ENCODE results near the gene LARGE2.
"Not testable (repeated sequence)": the region's sequence is repeated elsewhere in the genome, so short reads cannot be mapped to it uniquely, and the experiment has no call there.

The LARGE2 gene

DNA sequence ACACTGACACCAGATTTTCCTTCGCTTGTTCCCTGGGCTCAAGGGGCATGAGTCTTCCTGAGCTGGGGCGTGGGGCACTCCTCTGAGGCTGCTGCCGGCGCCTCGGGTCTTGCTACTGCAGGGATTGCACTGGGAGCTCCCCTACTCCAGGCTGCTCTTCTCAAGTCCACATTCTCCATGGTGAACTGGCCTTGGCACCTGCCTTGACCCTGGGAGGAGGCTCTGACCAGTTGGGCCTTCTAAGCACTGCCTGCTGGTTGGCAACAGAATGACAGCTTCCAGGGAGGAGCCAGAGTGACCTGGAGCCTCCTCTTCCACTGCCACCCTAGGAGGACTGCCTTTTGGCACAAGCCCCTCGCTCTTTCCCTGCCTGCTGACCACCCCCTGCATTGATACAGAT is 24.9 kb upstream of the LARGE2 start:
- TF ChIP-seq, protein P1, sequence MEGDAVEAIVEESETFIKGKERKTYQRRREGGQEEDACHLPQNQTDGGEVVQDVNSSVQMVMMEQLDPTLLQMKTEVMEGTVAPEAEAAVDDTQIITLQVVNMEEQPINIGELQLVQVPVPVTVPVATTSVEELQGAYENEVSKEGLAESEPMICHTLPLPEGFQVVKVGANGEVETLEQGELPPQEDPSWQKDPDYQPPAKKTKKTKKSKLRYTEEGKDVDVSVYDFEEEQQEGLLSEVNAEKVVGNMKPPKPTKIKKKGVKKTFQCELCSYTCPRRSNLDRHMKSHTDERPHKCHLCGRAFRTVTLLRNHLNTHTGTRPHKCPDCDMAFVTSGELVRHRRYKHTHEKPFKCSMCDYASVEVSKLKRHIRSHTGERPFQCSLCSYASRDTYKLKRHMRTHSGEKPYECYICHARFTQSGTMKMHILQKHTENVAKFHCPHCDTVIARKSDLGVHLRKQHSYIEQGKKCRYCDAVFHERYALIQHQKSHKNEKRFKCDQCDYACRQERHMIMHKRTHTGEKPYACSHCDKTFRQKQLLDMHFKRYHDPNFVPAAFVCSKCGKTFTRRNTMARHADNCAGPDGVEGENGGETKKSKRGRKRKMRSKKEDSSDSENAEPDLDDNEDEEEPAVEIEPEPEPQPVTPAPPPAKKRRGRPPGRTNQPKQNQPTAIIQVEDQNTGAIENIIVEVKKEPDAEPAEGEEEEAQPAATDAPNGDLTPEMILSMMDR (IDR thresholded peaks at IDR 0.05) = no peak
- H3K27me3 ChIP-seq = peaks cover 99% of the 10 kb centered on the region
- H3K4me1 ChIP-seq (ENCODE audit: control insufficient read depth in 1 of 2, insufficient read depth in 1 of 2, low read depth in 1 of 2, low read length in 1 of 2) = peaks cover 0 to 8% of the 10 kb centered on the region in 2 experiments

DNA sequence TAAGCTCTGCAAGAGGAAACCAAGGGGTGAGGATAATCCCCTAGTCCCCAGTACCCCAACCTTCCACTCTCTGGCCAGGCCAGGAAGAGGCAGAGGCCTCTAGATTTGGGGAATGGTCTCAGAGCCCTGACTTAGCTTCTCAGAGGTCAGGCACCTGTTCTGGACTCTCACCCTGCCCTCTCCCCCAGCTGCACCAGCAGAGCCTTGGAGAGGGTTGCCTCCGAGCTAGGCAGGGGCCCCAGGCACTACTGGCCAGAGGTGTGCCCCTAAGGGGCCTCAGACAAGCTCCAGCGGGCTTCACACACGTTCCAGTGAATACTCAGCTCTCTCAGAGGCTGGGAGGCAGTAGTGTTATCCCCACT is 23.4 kb upstream of the LARGE2 start:
- Histone ChIP-seq H3K4me1 (ENCODE audit: control insufficient read depth in 1 of 2, insufficient read depth in 1 of 2, low read depth in 1 of 2, low read length in 1 of 2) (peaks cover 0 to 8% of the 10 kb centered on the region in 2 experiments), H3K4me3 (ENCODE audit: low read depth in 1 of 2, low read length in 1 of 2) (no peak overlapping the region), H3K9me3 (no peaks in the 10 kb centered on the region), H3K27ac (no peak overlapping the region), H3K36me3 (no peaks in the 10 kb centered on the region), H3K27me3 (peaks cover 87% of the 10 kb centered on the region)
- TF ChIP-seq, protein P1 (IDR thresholded peaks at IDR 0.05) = no peak

More for the DNA sequence above, 24.9 kb upstream of the LARGE2 start:
- Histone ChIP-seq H3K4me3 (ENCODE audit: low read depth in 1 of 2, low read length in 1 of 2) (no peak overlapping the region), H3K36me3 (no peaks in the 10 kb centered on the region), H3K9me3 (no peaks in the 10 kb centered on the region), H3K27ac (no peak overlapping the region)

DNA sequence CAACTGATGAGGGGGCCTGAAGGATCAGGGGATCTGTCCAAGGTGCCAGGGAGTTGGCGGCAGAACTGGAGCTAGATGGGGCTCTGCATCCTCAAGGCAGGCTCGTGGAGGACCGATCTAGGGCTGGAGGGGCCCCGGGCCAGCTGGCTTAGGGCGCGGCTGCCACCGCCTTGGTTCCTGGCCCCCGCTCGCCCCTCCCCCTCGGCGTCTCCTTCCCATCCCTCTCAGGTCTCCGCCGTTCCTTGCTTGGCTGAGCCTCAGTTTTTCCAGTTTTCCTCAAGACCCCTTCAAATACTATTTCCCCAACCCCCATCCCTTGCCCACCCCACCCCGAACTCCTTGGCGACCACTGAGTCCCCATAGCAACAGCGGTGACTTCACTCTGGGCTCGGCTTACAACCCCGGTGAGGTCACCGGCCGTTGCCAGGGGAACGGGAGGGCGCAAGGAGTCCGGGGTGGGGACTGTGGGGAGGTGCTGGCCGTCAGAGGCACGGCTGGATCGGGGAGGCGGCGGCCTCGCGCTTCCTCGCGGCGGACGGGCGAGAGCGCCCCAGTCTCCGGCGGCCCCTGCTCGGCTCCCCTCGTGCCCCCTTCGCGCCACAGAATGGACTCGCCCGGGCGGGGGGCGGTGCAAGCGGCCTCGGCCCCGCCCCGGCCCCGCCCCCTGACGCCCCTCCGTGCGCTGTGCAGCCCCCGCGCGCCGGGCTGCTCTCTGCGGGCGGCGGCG is 22.8 kb upstream of the LARGE2 start:
- H3K36me3 ChIP-seq = no peaks in the 10 kb centered on the region
- peaks cover 84% of the 10 kb centered on the region for H3K27me3 ChIP-seq
- no peak overlapping the region for H3K27ac ChIP-seq
- H3K4me3 ChIP-seq (ENCODE audit: low read depth in 1 of 2, low read length in 1 of 2) = peak overlapping the region in 1 of 2 experiments; percentile 48
- TF ChIP-seq, protein P1 (IDR thresholded peaks at IDR 0.05) = no peak
- H3K9me3 ChIP-seq = no peaks in the 10 kb centered on the region
- H3K4me1 ChIP-seq (ENCODE audit: control insufficient read depth in 1 of 2, insufficient read depth in 1 of 2, low read depth in 1 of 2, low read length in 1 of 2) = peaks cover 0 to 8% of the 10 kb centered on the region in 2 experiments

DNA sequence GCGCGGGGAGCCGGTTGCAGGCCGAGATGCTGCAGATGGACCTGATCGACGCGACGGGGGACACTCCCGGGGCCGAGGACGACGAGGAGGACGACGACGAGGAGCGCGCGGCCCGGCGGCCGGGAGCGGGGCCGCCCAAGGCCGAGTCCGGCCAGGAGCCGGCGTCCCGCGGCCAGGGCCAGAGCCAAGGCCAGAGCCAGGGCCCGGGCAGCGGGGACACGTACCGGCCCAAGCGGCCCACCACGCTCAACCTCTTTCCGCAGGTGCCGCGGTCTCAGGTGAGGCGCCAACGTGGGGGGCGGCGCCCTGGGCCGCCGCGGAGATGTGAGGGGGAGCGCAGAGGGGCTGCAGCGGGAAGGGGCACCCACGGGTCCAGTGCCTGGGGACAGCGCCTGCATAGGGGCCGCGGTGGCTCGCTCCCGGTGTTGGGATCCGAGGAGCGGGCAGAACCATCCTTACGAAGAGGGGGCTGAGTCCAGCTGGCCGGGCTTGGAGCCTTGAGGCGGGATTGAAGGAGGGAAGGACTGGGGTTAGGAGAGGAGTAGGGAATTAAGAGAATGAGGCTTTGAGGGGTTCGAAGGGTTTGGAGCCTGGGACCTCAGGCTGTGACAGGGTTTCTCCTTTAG is 22.2 kb upstream of the LARGE2 start:
- peaks cover 80% of the 10 kb centered on the region for H3K27me3 ChIP-seq
- H3K4me3 ChIP-seq (ENCODE audit: low read depth in 1 of 2, low read length in 1 of 2) = not testable (repeated sequence)

DNA sequence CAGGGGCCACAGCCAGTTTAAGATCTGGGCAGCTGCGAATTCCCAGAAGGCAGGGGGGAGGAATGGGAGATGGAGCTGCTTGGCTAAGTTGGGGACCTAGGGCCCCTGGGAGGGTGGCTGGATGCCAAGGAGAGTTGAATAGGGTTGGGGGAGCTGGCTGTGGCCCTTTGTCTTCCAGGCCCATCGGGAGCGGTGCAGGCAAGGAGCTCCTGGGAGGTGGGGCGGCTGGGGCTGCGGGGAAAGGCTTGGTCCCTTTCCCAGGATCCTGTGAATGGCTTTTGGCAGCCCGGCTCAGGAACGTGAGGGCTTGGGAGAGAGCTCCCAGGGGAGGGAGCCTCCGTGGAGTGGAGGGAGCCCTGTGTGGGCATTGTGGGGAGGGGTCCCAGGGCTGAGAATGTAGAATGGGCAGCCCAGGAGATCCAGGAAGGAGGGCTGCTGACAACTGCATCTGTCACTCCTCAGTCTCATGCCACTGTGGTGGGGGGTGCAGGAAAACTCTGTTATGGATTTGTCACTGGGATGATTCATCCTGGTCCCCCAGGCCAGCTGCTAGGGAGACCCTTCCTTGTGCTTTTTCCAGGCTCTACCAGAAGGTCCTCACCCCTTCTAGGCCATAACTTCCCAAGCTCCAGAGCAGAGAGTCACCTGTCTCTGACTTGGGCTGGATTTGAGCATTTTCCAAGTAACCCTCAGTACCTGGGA is 21.4 kb upstream of the LARGE2 start:
- no peak overlapping the region for H3K4me3 ChIP-seq (ENCODE audit: low read depth in 1 of 2, low read length in 1 of 2)
- no peak overlapping the region for H3K27ac ChIP-seq
- H3K9me3 ChIP-seq = no peaks in the 10 kb centered on the region
- H3K27me3 ChIP-seq = peaks cover 82% of the 10 kb centered on the region
- H3K4me1 ChIP-seq (ENCODE audit: control insufficient read depth in 1 of 2, insufficient read depth in 1 of 2, low read depth in 1 of 2, low read length in 1 of 2) = peaks cover 0 to 8% of the 10 kb centered on the region in 2 experiments
- no peaks in the 10 kb centered on the region for H3K36me3 ChIP-seq
- TF ChIP-seq, protein P1 (IDR thresholded peaks at IDR 0.05) = no peak

More for the DNA sequence above, 22.2 kb upstream of the LARGE2 start:
- not testable (repeated sequence) for H3K9me3 ChIP-seq; H3K4me1 ChIP-seq (ENCODE audit: control insufficient read depth in 1 of 2, insufficient read depth in 1 of 2, low read depth in 1 of 2, low read length in 1 of 2); H3K36me3 ChIP-seq; H3K27ac ChIP-seq

DNA sequence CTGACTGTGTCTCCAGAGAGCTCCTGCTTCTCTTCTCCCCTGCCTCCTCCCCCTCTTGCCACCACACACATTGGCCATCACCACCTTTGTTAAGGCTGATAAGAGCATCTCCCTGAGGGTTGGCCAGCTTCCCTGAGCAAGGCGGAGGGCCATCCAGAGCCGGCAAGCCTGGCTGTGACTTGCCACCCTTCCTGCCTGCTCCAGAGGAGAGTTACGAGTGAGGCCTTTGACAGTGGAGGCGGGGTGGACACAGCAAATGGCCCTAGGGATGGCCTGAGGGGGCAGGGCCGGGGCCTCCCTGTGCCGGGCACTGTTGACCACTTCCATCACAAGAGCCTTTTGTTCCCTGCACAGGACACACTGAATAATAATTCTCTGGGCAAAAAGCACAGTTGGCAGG is 20.8 kb upstream of the LARGE2 start:
- H3K27ac ChIP-seq = no peak overlapping the region
- H3K9me3 ChIP-seq = no peaks in the 10 kb centered on the region
- peaks cover 0 to 8% of the 10 kb centered on the region in 2 experiments for H3K4me1 ChIP-seq (ENCODE audit: control insufficient read depth in 1 of 2, insufficient read depth in 1 of 2, low read depth in 1 of 2, low read length in 1 of 2)
- H3K27me3 ChIP-seq = peaks cover 82% of the 10 kb centered on the region
- TF ChIP-seq, protein P1 (IDR thresholded peaks at IDR 0.05) = no peak
- H3K4me3 ChIP-seq (ENCODE audit: low read depth in 1 of 2, low read length in 1 of 2) = no peak overlapping the region
- H3K36me3 ChIP-seq = no peaks in the 10 kb centered on the region

All from neutrophil (primary cell).